H9 (cell line): ENCODE results near the gene EPB41L2. TPM values are rescaled to one million over a fixed set of nuclear protein-coding genes. Genes with fewer than 3 reads are reported as not detected.

ENCODE experiments used
- DNase-seq: peaks from one replicate; pipeline ENCODE4 v3.0.0-alpha.2; 2017
- H2AFZ ChIP-seq: one replicate; pipeline ENCODE4 v1.6.1; 2013; ENCODE audit warnings: mild to moderate bottlenecking, low read length, control low read depth, moderate library complexity
- H2AK5ac ChIP-seq: 2 replicates; pipeline ENCODE4 v1.6.1; 2013; ENCODE audit warnings: low read length, control low read depth, mixed read lengths; ENCODE audit not compliant: insufficient read length
- H2BK120ac ChIP-seq: one replicate; pipeline ENCODE4 v1.6.1; 2013; ENCODE audit warnings: low read depth, mild to moderate bottlenecking, low read length, control low read depth, inconsistent platforms; ENCODE audit not compliant: poor library complexity, severe bottlenecking
- H2BK12ac ChIP-seq: 2 replicates; pipeline ENCODE4 v1.6.1; 2013; ENCODE audit warnings: low read length, control low read depth, mixed read lengths, low read depth; ENCODE audit not compliant: insufficient read length
- H2BK15ac ChIP-seq: 2 replicates; pipeline ENCODE4 v1.6.1; 2013; ENCODE audit warnings: low read depth, low read length, control low read depth
- H2BK20ac ChIP-seq: one replicate; pipeline ENCODE4 v1.6.1; 2013; ENCODE audit warnings: low read depth, mild to moderate bottlenecking, low read length, control low read depth, inconsistent platforms; ENCODE audit not compliant: poor library complexity, severe bottlenecking
- H2BK5ac ChIP-seq: 2 replicates; pipeline ENCODE4 v1.6.1; 2013; ENCODE audit warnings: low read length, control low read depth, mixed read lengths; ENCODE audit not compliant: insufficient read length
- H3K14ac ChIP-seq: 2 replicates; pipeline ENCODE4 v1.6.1; 2013; ENCODE audit warnings: low read length, control low read depth; ENCODE audit not compliant: insufficient read depth
- H3K18ac ChIP-seq: 2 replicates; pipeline ENCODE4 v1.6.1; 2013; ENCODE audit warnings: low read depth, mild to moderate bottlenecking, mixed read lengths, low read length, control low read depth; ENCODE audit not compliant: insufficient read length
- H3K23ac ChIP-seq: 2 replicates; pipeline ENCODE4 v1.6.1; 2013; ENCODE audit warnings: low read length, control low read depth, mixed read lengths, low read depth; ENCODE audit not compliant: insufficient read length
- H3K23me2 ChIP-seq: 2 replicates; pipeline ENCODE4 v1.6.1; 2013; ENCODE audit warnings: low read depth, mild to moderate bottlenecking, mixed read lengths, low read length, control low read depth; ENCODE audit not compliant: insufficient read length, poor library complexity, severe bottlenecking
- H3K27ac ChIP-seq: 2 replicates; pipeline ENCODE4 v1.5.1; 2013; ENCODE audit warnings: low read length, control low read depth, mixed read lengths, low read depth; ENCODE audit not compliant: insufficient read length
- H3K27me3 ChIP-seq: 2 replicates; pipeline ENCODE4 v1.6.1; 2013; ENCODE audit warnings: low read length, control low read depth, inconsistent platforms; ENCODE audit not compliant: insufficient read depth
- H3K4ac ChIP-seq: 2 replicates; pipeline ENCODE4 v1.6.1; 2013; ENCODE audit warnings: low read depth, mild to moderate bottlenecking, control low read depth, inconsistent platforms, low read length, moderate library complexity
- H3K4me1 ChIP-seq: 2 replicates; pipeline ENCODE4 v1.6.1; 2013; ENCODE audit warnings: low read length, control low read depth, inconsistent platforms; ENCODE audit not compliant: insufficient read depth
- H3K4me2 ChIP-seq: 2 replicates; pipeline ENCODE4 v1.6.1; 2013; ENCODE audit warnings: low read length, control low read depth, mixed read lengths; ENCODE audit not compliant: insufficient read length, insufficient read depth
- H3K56ac ChIP-seq: 2 replicates; pipeline ENCODE4 v1.6.1; 2013; ENCODE audit warnings: low read depth, mild to moderate bottlenecking, mixed read lengths, low read length, control low read depth; ENCODE audit not compliant: insufficient read length
- H3K79me1 ChIP-seq: 2 replicates; pipeline ENCODE4 v1.6.1; 2013; ENCODE audit warnings: low read depth, mild to moderate bottlenecking, moderate library complexity, low read length, control low read depth, inconsistent platforms; ENCODE audit not compliant: insufficient read depth, poor library complexity, severe bottlenecking
- H3K79me2 ChIP-seq: 2 replicates; pipeline ENCODE4 v1.6.1; 2013; ENCODE audit warnings: low read length, control low read depth, inconsistent platforms; ENCODE audit not compliant: insufficient read depth
- H3K9ac ChIP-seq: 2 replicates; pipeline ENCODE4 v1.6.1; 2013; ENCODE audit warnings: low read length, control low read depth, mixed read lengths; ENCODE audit not compliant: insufficient read length; ENCODE audit errors: extremely low read depth
- H3K9me3 ChIP-seq: one replicate; pipeline ENCODE4 v1.6.1; 2013; ENCODE audit warnings: low read depth, low read length, inconsistent platforms; ENCODE audit not compliant: control insufficient read depth
- H3T11ph ChIP-seq: one replicate; pipeline ENCODE4 v1.6.1; 2013; ENCODE audit warnings: mild to moderate bottlenecking, low read length, control low read depth, inconsistent platforms
- H4K20me1 ChIP-seq: one replicate; pipeline ENCODE4 v1.6.1; 2013; ENCODE audit not compliant: control insufficient read depth, insufficient read length, insufficient read depth
- H4K5ac ChIP-seq: 2 replicates; pipeline ENCODE4 v1.6.1; 2013; ENCODE audit warnings: low read depth, mild to moderate bottlenecking, mixed read lengths, low read length, control low read depth; ENCODE audit not compliant: insufficient read length
- H4K8ac ChIP-seq: replicated peaks from 2 replicates; pipeline ENCODE4 v1.6.1; 2013; ENCODE audit warnings: low read length, control low read depth, mixed read lengths, low read depth; ENCODE audit not compliant: insufficient read length
- H4K91ac ChIP-seq: 2 replicates; pipeline ENCODE4 v1.6.1; 2013; ENCODE audit warnings: low read depth, mild to moderate bottlenecking, moderate library complexity, mixed read lengths, low read length, control low read depth; ENCODE audit not compliant: insufficient read length
- H3K27ac Mint-ChIP-seq, 3 experiments: 2 replicates in 2 of 3; 3 replicates in 1 of 3; pipeline ENCODE4 v1.8.0; 2020 to 2021; ENCODE audit warnings: mixed read lengths in 3 of 3, mild to moderate bottlenecking in 1 of 3, moderate library complexity in 1 of 3
- H3K27me3 Mint-ChIP-seq: 2 replicates; pipeline ENCODE4 v1.8.0; 2021; ENCODE audit warnings: low read depth, mild to moderate bottlenecking, moderate library complexity, mixed read lengths
- H3K36me3 Mint-ChIP-seq, 3 experiments: 2 replicates in 2 of 3; 3 replicates in 1 of 3; pipeline ENCODE4 v1.8.0; 2020 to 2021; ENCODE audit warnings: low read depth in 3 of 3, mixed read lengths in 3 of 3; ENCODE audit not compliant: insufficient read depth in 1 of 3
- H3K4me1 Mint-ChIP-seq, 2 experiments: 2 replicates each; pipeline ENCODE4 v1.8.0; 2020; ENCODE audit warnings: mixed read lengths in 2 of 2
- H3K4me3 Mint-ChIP-seq, 2 experiments: 2 replicates in 1 of 2; 3 replicates in 1 of 2; pipeline ENCODE4 v1.8.0; 2020 to 2021; ENCODE audit warnings: mild to moderate bottlenecking in 2 of 2, mixed read lengths in 2 of 2, moderate library complexity in 1 of 2
- H3K9me3 Mint-ChIP-seq, 2 experiments: 2 replicates in 1 of 2; 3 replicates in 1 of 2; pipeline ENCODE4 v1.8.0; 2020; ENCODE audit warnings: mild to moderate bottlenecking in 2 of 2, mixed read lengths in 2 of 2, moderate library complexity in 1 of 2
- WGBS: extraction: QIAGEN DNeasy Blood & Tissue Kit; methylation state at CpG from one replicate; pipeline ENCODE4 v1.1.7; 2013; ENCODE audit warnings: missing lambda C conversion rate, low lambda C conversion rate, mixed read lengths; ENCODE audit not compliant: insufficient read length; ENCODE audit errors: extremely low coverage; 5-methylcytosine and 5-hydroxymethylcytosine counted together
- total RNA-seq: library from RNA; stranded (reverse); gene quantifications from 2 replicates; pipeline ENCODE4 v1.2.1, GENCODE V29; 2021
- TF ChIP-seq, protein P1 (sequence below): fragments of 200-600 bp; sonication (generic); conservative IDR thresholded peaks from 3 replicates; pipeline ENCODE4 v1.8.0; 2021; ENCODE audit warnings: antibody characterized with exemption, mild to moderate bottlenecking

The EPB41L2 gene
- total RNA-seq, 1 experiment from 2014 or later, result 90.2 TPM

DNA sequence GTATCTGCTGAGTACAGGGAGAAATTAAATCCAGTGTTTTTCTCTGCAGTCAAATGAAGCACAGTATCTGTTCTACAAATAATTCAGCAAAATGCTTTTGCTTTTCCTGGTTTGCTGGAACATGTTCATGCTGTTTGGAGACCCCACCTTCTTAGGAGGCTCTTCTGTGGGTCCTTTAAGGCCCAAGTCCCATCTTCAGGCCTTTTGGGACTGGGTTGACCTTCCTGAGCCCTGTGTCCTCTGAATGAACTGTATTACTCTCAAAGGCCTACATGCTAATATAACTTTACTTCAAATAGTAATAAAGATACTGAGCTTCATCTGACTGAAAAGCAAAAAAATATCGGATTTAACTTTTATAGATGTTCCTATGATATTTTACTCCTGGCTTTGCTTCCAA is 216.5 kb downstream of the EPB41L2 start:
- Histone ChIP-seq H3K56ac (no peak overlapping the region), H3K9me3 (no peaks in the 10 kb centered on the region), H2BK5ac (no peak overlapping the region), H3K4me1 (0 out of 2 replicates have a peak, but pooled peaks cover 2% of the 10 kb centered on the region), H2AFZ (no peak overlapping the region), H3K27me3 (no peaks in the 10 kb centered on the region), H2BK20ac (no peak overlapping the region), H2AK5ac (no peak overlapping the region), H3K9ac (no peak overlapping the region), H3K18ac (no peak overlapping the region), H3T11ph (no peak overlapping the region), H4K8ac (no peak overlapping the region), H3K79me2 (no peaks in the 10 kb centered on the region), H4K5ac (no peak overlapping the region), H4K91ac (no peak overlapping the region), H2BK15ac (no peak overlapping the region), H3K4me2 (no peak overlapping the region), H2BK12ac (no peak overlapping the region), H3K27ac (no peak overlapping the region), H3K23me2 (no peaks in the 10 kb centered on the region), H2BK120ac (no peak overlapping the region), H3K79me1 (no peaks in the 10 kb centered on the region), H3K23ac (no peak overlapping the region), H3K14ac (no peak overlapping the region), H3K4ac (no peak overlapping the region), H4K20me1 (no peaks in the 10 kb centered on the region)
- Mint-ChIP-seq H3K27me3 (no peaks in the 10 kb centered on the region), H3K27ac (no peak overlapping the region), H3K4me3 (no peak overlapping the region), H3K36me3 (peaks cover 0 to 1% (median 0%) of the 10 kb centered on the region in 3 experiments; a peak in 3 of 7 replicates), H3K9me3 (no peaks in the 10 kb centered on the region; a peak in 1 of 5 replicates), H3K4me1 (peaks cover 13 to 20% of the 10 kb centered on the region in 2 experiments)
- TF ChIP-seq, protein P1, sequence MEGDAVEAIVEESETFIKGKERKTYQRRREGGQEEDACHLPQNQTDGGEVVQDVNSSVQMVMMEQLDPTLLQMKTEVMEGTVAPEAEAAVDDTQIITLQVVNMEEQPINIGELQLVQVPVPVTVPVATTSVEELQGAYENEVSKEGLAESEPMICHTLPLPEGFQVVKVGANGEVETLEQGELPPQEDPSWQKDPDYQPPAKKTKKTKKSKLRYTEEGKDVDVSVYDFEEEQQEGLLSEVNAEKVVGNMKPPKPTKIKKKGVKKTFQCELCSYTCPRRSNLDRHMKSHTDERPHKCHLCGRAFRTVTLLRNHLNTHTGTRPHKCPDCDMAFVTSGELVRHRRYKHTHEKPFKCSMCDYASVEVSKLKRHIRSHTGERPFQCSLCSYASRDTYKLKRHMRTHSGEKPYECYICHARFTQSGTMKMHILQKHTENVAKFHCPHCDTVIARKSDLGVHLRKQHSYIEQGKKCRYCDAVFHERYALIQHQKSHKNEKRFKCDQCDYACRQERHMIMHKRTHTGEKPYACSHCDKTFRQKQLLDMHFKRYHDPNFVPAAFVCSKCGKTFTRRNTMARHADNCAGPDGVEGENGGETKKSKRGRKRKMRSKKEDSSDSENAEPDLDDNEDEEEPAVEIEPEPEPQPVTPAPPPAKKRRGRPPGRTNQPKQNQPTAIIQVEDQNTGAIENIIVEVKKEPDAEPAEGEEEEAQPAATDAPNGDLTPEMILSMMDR, result no peak
- DNase-seq, result no peak
- no CpG with 5 or more reads among the region's 1 CpG for WGBS
